Neural cell (in vitro differentiated cells): ENCODE measurements around the gene RAD51AP2.

Experiments
- CTCF ChIP-seq: fragments of 450-650 bp; IDR thresholded peaks from 2 replicates; pipeline ENCODE4 v1.5.1; 2014; ENCODE audit warnings: antibody characterized with exemption, mild to moderate bottlenecking, moderate library complexity; ENCODE audit not compliant: poor library complexity, severe bottlenecking
- POLR2AphosphoS5 ChIP-seq: IDR thresholded peaks from 2 replicates; pipeline ENCODE4 v1.6.1; 2012

DNA sequence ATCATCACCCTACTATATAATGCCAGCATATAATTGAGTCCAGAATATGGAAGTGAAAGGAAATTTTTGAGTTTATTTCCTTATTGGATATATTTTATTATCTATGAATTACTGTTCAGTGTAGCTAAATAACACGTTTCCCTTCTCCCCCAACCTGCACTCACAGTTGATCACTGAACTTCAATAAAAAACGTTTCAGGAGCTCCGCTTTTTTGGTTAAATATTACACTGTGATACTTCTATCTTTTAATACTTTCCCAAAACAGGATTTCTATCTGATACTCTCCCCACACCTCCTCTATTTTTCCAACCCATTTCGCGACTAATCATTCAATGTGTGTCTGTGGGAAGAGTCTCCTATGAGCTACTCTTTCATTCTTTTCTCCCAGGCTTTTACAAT lies 29.5 kb upstream of the RAD51AP2 start:
- no peak for TF ChIP-seq CTCF
- no peak for TF ChIP-seq POLR2AphosphoS5
